Caco-2 (cell line): ENCODE measurements around the gene CALHM3. TPM values are rescaled to one million over a fixed set of nuclear protein-coding genes. Genes with fewer than 3 reads are reported as not detected.

Experiments used
- BruUV-seq: library from RNA; stranded (reverse); fragments of 400-500 nt; replicated peaks from 2 replicates; lab custom pipeline; 2021; lab: Mats Ljungman, UMichigan
- CTCF ChIA-PET: fragments of 300-600 bp; sonication (Branson Sonifier 250); formaldehyde crosslinking; loops from one replicate; lab custom pipeline; 2022; ENCODE audit warnings: antibody characterized with exemption; lab: Charles Lee
- POLR2A ChIA-PET: fragments of 300-600 bp; sonication (Branson Sonifier 250); formaldehyde crosslinking; loops from one replicate; lab custom pipeline; 2022; ENCODE audit warnings: antibody characterized with exemption; lab: Charles Lee
- DNase-seq, 2 experiments: peaks; one replicate each; pipeline versions ENCODE4 v3.0.0 to v3.0.0-alpha.2; 2020 to 2022
- H3K27me3 ChIP-seq: replicated peaks from 2 replicates; pipeline ENCODE4 v1.6.0; 2011; ENCODE audit warnings: low read length; ENCODE audit not compliant: control insufficient read depth, insufficient read depth
- H3K36me3 ChIP-seq: 2 replicates; pipeline ENCODE4 v1.5.1; 2011; ENCODE audit warnings: low read length; ENCODE audit not compliant: control insufficient read depth, insufficient read depth
- H3K4me1 ChIP-seq: fragments of 250-450 bp; sonication (Bioruptor Pico); 2 replicates; pipeline ENCODE4 v1.5.1; 2020; ENCODE audit warnings: mild to moderate bottlenecking
- H3K4me3 ChIP-seq: 2 replicates; pipeline ENCODE4 v1.5.1; 2011; ENCODE audit warnings: low read depth, mild to moderate bottlenecking, control low read depth, low read length
- H3K9me3 ChIP-seq: fragments of 250-450 bp; sonication (Bioruptor Pico); 2 replicates; pipeline ENCODE4 v1.5.1; 2020; ENCODE audit warnings: mild to moderate bottlenecking, moderate library complexity
- H3K27ac Mint-ChIP-seq: one replicate; pipeline ENCODE4 v1.8.0; 2022; ENCODE audit warnings: mixed read lengths; ENCODE audit not compliant: unreplicated experiment
- H3K27me3 Mint-ChIP-seq: one replicate; pipeline ENCODE4 v1.8.0; 2022; ENCODE audit warnings: mixed read lengths; ENCODE audit not compliant: insufficient read depth, unreplicated experiment
- H3K36me3 Mint-ChIP-seq: one replicate; pipeline ENCODE4 v1.8.0; 2022; ENCODE audit warnings: mild to moderate bottlenecking, mixed read lengths; ENCODE audit not compliant: insufficient read depth, unreplicated experiment
- H3K4me1 Mint-ChIP-seq: one replicate; pipeline ENCODE4 v1.8.0; 2022; ENCODE audit warnings: low read depth, mixed read lengths; ENCODE audit not compliant: unreplicated experiment
- H3K4me3 Mint-ChIP-seq: one replicate; pipeline ENCODE4 v1.8.0; 2022; ENCODE audit warnings: mild to moderate bottlenecking, moderate library complexity, mixed read lengths; ENCODE audit not compliant: unreplicated experiment
- H3K9me3 Mint-ChIP-seq: one replicate; pipeline ENCODE4 v1.8.0; 2022; ENCODE audit warnings: mixed read lengths; ENCODE audit not compliant: unreplicated experiment
- CTCF ChIP-seq, 2 experiments: fragments of 200-600 bp in 1 of 2; IDR thresholded peaks; 1 replicate in 1 of 2; 2 replicates in 1 of 2; pipeline versions ENCODE4 v1.5.1 to v1.8.0; 2011 to 2022; ENCODE audit warnings: antibody characterized with exemption in 1 of 2, control low read depth in 1 of 2, inconsistent platforms in 1 of 2, low read depth in 1 of 2, low read length in 1 of 2, mild to moderate bottlenecking in 1 of 2, moderate library complexity in 1 of 2; ENCODE audit not compliant: insufficient read depth in 1 of 2, severe bottlenecking in 1 of 2, unreplicated experiment in 1 of 2
- intact Hi-C: fragments of 100-400 bp; cut with micrococcal nuclease; formaldehyde crosslinking; loops from one replicate; pipeline ENCODE4 v1.10.0; 2022; ENCODE audit not compliant: unreplicated experiment
- total RNA-seq: library from RNA; stranded (reverse); gene quantifications from 2 replicates; pipeline ENCODE4 v1.2.3, GENCODE V29; 2022

Gene CALHM3
- total RNA-seq, 1 experiment from 2014 or later, result 0.18 TPM

DNA sequence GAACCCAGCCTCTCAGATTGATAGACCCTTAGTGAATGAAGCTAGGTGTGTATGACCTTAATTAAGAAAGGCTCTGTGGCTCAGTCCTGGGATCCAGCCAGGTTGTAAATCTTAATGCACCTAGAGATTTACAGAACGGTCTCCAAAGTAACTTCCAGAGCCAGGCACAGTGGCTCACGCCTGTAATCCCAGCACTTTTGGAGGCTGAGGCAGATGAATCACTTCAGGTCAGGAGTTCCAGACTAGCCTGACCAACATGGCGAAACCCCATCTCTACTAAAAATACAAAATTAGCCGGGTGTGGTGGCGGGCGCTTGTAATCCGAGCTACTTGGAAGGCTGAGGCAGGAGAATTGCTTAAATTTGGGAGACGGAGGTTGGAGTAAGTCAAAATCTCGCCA is 51.2 kb downstream of the CALHM3 start:
- peaks cover 6% of the 10 kb centered on the region for H3K36me3 ChIP-seq
- no peaks in the 10 kb centered on the region for H3K27me3 Mint-ChIP-seq
- DNase-seq, result no peak
- no peaks in the 10 kb centered on the region for H3K9me3 ChIP-seq
- no peaks in the 10 kb centered on the region for H3K27me3 ChIP-seq
- POLR2A ChIA-PET, result interaction anchor here (0.7 kb wide), 1 partner anchor 1362 kb away, joined by 6 read pairs; the partner anchor contains the start of gene HPS6
- no peaks in the 10 kb centered on the region for H3K9me3 Mint-ChIP-seq
- H3K4me3 ChIP-seq, result no peak overlapping the region
- no peak for TF ChIP-seq CTCF (IDR thresholded peaks at IDR 0.05; ENCODE audit: insufficient read depth in 1 of 2, low read depth in 1 of 2, low read length in 1 of 2, severe bottlenecking in 1 of 2, unreplicated experiment in 1 of 2)
- no peak overlapping the region for H3K27ac Mint-ChIP-seq
- intact Hi-C loops, result no loop called here
- no peak overlapping the region for H3K4me3 Mint-ChIP-seq
- CTCF ChIA-PET, result no interaction called here
- no peaks in the 10 kb centered on the region for H3K4me1 Mint-ChIP-seq
- H3K36me3 Mint-ChIP-seq, result peaks cover 95% of the 10 kb centered on the region
- no TSS peak for BruUV-seq
- no peaks in the 10 kb centered on the region for H3K4me1 ChIP-seq

- Mint-ChIP-seq H3K9me3 (no peaks in the 10 kb centered on the region), H3K27ac (no peak overlapping the region), H3K36me3 (peaks cover 92% of the 10 kb centered on the region), H3K4me1 (no peaks in the 10 kb centered on the region), H3K27me3 (no peaks in the 10 kb centered on the region), H3K4me3 (no peak overlapping the region)
- H3K9me3 ChIP-seq, result no peaks in the 10 kb centered on the region
- no peaks in the 10 kb centered on the region for H3K27me3 ChIP-seq
- no peaks in the 10 kb centered on the region for H3K4me1 ChIP-seq
- intact Hi-C loops, result no loop called here
- peaks cover 8% of the 10 kb centered on the region for H3K36me3 ChIP-seq
- no peak for TF ChIP-seq CTCF (IDR thresholded peaks at IDR 0.05; ENCODE audit: insufficient read depth in 1 of 2, low read depth in 1 of 2, low read length in 1 of 2, severe bottlenecking in 1 of 2, unreplicated experiment in 1 of 2)
- no peak overlapping the region for H3K4me3 ChIP-seq
- DNase-seq, result no peak
- ChIA-PET CTCF (no interaction called here), POLR2A (no interaction called here)
- BruUV-seq, result no TSS peak
Measured at GRCh38 chr10:103423748-103424147, 55.3 kb downstream of the CALHM3 start.

Other genes with a start within 250 kb of the CALHM3 start
- gene RPEL1, start 233.4 kb downstream of the CALHM3 start, total RNA-seq, result 0.21 TPM in 1 of 2 replicates, not detected in the other
- 0.51 and 0.52 TPM in 2 replicates for gene INA, start 202.1 kb downstream of the CALHM3 start, total RNA-seq
- gene PCGF6, start 128.1 kb downstream of the CALHM3 start, total RNA-seq, result 20.4 and 21.6 TPM in 2 replicates
- 6.3 and 6.8 TPM in 2 replicates for gene TAF5, start 111.3 kb downstream of the CALHM3 start, total RNA-seq
- gene ATP5MK, start 82.8 kb downstream of the CALHM3 start, total RNA-seq, result 340 and 369 TPM in 2 replicates
- gene PDCD11, start 82.6 kb downstream of the CALHM3 start, total RNA-seq, result 55.3 and 62.8 TPM in 2 replicates
- gene CALHM2, start 26.9 kb downstream of the CALHM3 start, total RNA-seq, result 0.52 and 0.58 TPM in 2 replicates
- gene CALHM1, start 20.3 kb downstream of the CALHM3 start, total RNA-seq, result not detected in 2 replicates
- gene NEURL1, start 14.5 kb upstream of the CALHM3 start, total RNA-seq, result 0.84 and 0.91 TPM in 2 replicates